ENCODE results near the gene KIF3A.

KIF3A gene

GRCh38 chr5:132770476-132771159, 33.3 kb upstream of the KIF3A start:
- peak in 1 of 2 donors; percentile 3 for DNase-seq

DNA sequence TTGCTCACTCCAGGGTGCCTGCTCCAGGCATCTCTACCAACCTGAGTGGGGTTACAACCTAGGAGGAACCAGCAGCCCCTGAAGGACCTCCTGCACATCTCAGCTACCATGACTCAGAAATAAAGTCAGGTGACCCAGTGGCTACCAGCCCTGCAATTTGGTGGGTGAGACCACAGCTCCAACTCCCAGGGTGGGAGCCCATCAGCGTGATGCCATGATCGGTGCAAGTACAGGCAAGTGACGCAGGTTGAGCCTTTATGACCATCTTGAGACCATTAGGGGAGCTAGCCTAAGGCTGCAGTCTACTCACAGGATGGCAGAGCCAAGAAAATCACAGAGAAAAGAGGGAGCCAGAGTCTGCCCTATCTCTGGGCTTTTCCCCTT, 31.1 kb upstream of the KIF3A start:
- DNase-seq = no peak

GRCh38 chr5:132767150-132767549, 29.8 kb upstream of the KIF3A start:
- no peak for DNase-seq

- no peak for DNase-seq
Measured at GRCh38 chr5:132766806-132767055, 29.4 kb upstream of the KIF3A start.

- no peak for DNase-seq
Measured at GRCh38 chr5:132766020-132766805, 28.9 kb upstream of the KIF3A start.

GRCh38 chr5:132765311-132766019, 28.1 kb upstream of the KIF3A start:
- no peak for DNase-seq

- peak in 1 of 2 donors; percentile 9 for DNase-seq
Measured at GRCh38 chr5:132764671-132765238, 27.4 kb upstream of the KIF3A start.

DNA sequence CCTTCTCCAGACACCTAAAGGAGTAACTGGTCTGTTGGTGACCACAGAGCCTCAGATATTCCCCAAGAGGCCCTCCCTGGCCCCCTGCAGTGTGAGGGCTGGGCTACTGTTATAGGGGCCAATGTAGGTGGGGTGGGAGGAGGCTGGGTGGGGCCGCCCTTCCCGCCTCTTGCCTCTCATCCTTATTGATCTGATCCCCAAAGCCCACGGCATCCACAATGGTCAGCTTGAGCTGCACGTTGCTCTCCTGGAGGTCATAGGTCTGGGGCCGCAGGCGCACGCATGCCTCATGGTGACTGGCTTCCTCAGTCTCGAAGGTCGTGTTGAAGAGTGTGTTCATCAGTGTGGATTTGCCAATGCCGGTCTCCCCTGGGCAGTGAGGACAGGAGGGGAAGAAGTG, 26.7 kb upstream of the KIF3A start:
- peak in 1 of 2 donors; percentile 7 for DNase-seq

DNA sequence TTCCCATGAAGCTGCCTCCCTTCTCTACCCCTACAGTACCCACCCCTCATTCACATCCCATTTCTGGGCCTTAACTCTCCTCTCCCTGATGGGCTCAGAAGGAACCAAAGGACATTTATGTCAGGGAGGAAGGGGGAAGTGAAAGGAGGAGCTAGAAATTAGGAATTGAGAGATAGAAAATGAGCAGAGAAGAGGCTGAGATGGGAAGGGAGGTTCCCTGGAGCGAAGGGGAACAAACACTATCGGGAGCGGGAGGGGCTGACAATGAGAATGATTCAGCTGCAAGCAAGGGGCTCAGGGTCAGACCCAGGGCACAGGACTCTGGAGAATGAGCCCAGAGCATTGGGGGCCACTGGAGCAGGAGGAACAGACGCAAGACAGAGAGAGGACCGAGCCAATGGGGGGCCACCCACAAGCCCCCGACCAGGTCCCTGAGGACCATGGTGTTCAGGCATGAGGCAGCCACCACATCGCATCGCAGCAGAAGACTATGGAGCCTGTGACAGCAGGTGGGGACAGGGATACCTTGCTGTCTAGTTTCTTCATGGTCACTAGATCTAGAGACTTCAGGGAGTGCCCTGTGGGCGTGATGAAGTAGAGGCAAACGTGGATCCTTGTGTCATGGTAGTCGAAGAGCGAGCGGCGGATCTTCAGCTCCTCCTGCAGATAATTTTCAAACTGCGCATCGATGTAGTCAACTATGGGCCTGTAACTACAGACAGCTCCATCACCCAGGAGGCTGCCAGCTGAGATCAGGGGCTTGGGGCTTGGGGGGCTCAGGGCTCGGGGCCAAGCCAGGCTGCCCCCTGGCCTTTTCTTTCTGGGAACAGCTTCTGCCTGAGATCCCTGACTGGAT, 26.1 kb upstream of the KIF3A start:
- DNase-seq = peak in 1 of 2 donors; percentile 1

DNA sequence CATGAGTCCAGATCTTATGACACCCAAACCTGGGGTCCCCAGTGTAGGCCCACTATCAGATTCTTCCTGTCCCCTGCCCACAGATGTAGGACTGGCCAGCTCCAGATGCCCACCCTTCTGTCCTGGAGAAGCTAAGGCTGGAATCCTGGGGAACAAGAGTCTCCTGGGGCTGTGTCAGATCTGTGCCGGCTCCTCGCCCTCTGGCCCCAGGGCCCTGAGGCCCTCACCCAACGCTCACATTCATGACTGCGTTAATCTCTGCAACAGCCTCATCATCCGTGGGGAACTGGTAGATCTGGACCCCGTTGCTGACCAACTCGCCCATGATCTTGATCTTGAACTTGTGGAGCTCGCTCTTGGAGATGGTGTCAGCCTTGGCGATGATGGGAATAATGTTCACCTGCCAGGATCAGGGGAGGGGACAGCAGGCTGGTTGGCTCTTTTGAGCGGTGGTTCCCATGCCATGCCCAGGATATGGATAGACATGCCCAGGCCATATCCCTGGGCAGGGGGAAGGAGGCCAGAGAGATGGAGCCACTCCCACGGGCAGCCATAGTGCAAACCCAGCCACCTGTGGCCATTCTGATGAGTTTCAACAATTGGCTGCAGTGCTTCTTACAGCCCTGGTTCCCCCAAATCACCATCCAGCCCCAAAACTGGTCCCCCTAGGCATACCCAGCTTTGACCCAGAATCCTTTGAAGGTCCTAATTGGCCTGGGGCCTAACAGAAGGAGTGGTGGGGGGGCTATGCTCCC, 25.1 kb upstream of the KIF3A start:
- peak in 1 of 2 donors; percentile 7 for DNase-seq

DNA sequence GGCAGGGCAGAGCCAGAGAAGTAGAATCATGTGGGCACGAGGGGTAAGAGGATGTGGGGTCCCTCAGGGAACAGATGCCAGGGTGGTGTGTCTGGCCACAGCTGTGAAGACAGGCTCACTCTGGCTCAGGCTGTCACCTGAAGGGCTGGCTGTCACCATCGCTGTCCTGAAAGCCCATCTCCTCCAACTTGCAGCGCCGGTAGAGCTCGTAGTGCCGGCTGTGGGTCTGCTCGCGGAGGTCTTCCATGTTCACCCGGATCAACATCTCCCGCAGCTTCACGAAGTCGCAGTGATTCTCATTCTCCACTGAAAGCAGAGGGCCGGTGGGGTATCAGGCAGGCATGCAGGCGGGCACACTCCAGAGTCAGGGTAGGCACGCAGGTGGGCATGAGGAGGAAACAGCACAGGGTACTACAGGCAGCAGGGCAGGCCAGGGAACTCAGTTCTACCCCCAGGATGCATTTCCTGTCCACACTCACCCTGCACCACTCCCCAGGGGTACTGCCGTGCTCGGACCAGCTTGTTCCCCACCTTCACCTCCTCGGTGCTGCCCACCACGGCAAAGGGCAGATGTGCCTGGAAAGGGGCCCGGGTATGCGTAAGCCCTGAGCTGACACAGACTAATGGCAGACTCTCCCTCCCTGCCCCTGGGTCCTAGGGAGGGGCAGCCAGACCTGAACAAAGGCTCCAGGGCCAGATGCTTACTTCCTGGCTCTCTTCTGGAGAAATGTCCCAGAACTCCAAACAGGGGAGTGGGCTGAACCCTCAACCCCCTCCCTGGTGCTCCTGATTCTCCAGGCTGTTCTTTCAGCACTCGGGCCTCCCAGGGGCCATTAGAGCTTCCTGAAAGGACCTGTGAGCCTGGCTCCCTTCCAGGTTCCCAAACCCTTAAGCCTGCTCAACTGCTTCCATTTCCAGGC, 24.2 kb upstream of the KIF3A start:
- peak in 1 of 2 donors; percentile 8 for DNase-seq

DNA sequence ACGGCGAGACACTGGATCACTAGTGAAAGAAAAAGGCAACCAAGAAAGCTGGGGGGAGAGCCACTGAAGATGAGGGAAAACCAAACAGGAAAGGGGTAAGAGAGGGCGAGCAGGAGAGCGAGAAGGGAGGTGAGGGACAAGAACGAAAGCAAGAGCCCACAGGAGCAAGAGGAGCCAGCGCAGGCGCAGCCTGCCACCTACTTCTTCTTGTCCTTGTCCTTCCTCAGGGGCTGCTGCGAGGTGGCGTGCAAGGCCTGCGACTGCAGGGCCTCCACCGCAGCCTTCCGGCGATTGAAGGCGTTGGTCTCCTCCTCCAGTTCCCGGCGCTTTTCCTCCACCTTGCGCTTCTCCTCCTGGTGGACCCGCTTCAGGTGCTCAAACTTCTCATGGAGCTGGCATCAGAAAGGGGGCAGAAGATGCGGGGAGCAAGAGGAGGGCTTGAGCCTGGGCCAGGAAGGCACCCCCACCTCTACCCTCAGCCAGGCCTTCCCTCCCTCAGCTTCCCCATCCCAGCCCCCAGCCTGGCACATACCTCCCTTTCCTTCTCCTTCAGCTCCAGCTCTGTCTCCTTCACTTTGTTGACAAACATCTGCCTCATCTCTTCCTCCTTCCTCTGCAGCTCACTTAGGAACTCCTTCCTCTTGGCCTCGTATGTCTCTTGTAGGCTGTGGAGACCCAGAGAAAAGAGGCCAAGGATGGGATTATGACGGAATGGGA, 23.4 kb upstream of the KIF3A start:
- peak in 1 of 2 donors; percentile 5 for DNase-seq

GRCh38 chr5:132760049-132760420, 22.7 kb upstream of the KIF3A start:
- no peak for DNase-seq

GRCh38 chr5:132759114-132760048, 22.0 kb upstream of the KIF3A start:
- DNase-seq = no peak

GRCh38 chr5:132758451-132758850, 21.1 kb upstream of the KIF3A start:
- no peak for DNase-seq

GRCh38 chr5:132756542-132756941, 19.2 kb upstream of the KIF3A start:
- DNase-seq = no peak

DNA sequence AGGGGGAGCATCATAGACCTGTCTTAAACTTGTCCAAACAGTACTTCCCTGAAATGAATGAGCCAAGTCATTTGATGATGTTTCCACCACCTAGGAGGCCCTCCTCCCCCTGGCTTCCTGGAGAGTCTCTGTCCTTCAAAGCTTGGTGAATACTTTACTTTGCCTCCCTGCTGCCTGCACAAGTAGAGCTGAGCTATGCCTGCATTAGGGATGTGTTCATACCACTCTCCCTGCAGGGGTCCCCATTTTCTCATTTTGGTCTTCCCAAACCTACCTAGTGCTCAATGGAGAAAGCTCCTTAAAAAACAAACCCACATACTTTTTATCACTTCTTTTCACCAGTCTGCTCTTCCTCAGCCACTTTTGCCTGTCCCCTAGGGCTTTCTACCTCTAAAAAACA, 17.6 kb upstream of the KIF3A start:
- DNase-seq = no peak

DNA sequence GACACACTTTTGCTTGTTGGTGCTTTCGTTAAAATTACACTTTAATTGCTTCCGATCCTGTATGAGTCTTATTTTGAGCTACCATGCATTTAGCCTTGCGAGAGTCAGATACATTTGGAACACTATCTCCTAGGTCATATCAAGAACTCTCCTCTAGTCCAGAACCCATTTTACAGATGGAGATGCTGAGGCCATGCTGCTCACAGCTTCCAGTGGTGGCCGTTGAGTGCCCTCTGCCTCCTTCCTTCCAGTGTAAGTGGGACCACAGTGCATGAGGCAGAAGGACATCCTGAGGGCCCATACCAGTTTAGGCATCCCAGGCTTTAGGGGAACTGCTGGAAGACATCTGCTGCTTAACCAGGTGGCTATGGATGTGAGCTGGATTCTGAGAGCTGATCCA, 16.8 kb upstream of the KIF3A start:
- no peak for DNase-seq

Data from CD4-positive, alpha-beta T cell treated with Interleukin-4 for 1 hour (primary cell).